K562 (cell line): ENCODE results near the gene LCNL1. TPM values are rescaled to one million over a fixed set of nuclear protein-coding genes. Genes with fewer than 3 reads are reported as not detected.

Source experiments
- ATAC-seq: fragments of 200-7000 bp; cut with Tn5 transposase; 3 replicates; pipeline ENCODE4 v1.9.1; 2020; ENCODE audit warnings: moderate library complexity
- BruUV-seq: library from RNA; stranded (reverse); fragments of 400-500 nt; replicated peaks from 2 replicates; lab custom pipeline; 2021; lab: Mats Ljungman, UMichigan
- CTCF ChIA-PET: fragments of 300-600 bp; formaldehyde crosslinking; extraction: SDS; loops from one replicate; lab custom pipeline; 2021; ENCODE audit warnings: low intra/inter-chr PET ratio; lab: Yijun Ruan, JAX
- POLR2A ChIA-PET: fragments of 300-600, 350-650 bp; sonication (Branson Sonifier 250); formaldehyde crosslinking; extraction: SDS; loops from one replicate; lab custom pipeline; 2021; ENCODE audit warnings: antibody characterized with exemption, inconsistent platforms; lab: Yijun Ruan, JAX
- DNase-seq, 4 experiments: peaks; one replicate each; pipeline versions ENCODE4 v3.0.0 to v3.0.0-alpha.2; 2011 to 2018; ENCODE audit warnings: low spot score in 3 of 4, mixed read lengths in 3 of 4; ENCODE audit errors: extremely low read depth in 1 of 4
- FAIRE-seq: peaks from 2 replicates; lab custom pipeline; 2011; peaks lifted over from hg19 to GRCh38; lab: Jason Lieb, UNC
- H2AFZ ChIP-seq: 2 replicates; pipeline ENCODE4 v1.6.0; 2011; ENCODE audit warnings: low read depth, low read length, control low read depth, inconsistent platforms
- H3K27ac ChIP-seq: fragments of 200-600 bp; 3 replicates; pipeline ENCODE4 v1.8.0; 2011; ENCODE audit warnings: low read depth, mild to moderate bottlenecking, control low read depth, inconsistent platforms, low read length, moderate library complexity, mixed read lengths; ENCODE audit errors: extremely low read depth
- H3K27me3 ChIP-seq, 2 experiments: fragments of 300-600 bp in 1 of 2; 2 replicates in 1 of 2; 3 replicates in 1 of 2; pipeline versions ENCODE4 v1.6.0 to v1.8.0; 2011; ENCODE audit warnings: inconsistent platforms in 2 of 2, low read length in 2 of 2, mild to moderate bottlenecking in 1 of 2, mixed read lengths in 1 of 2, moderate library complexity in 1 of 2; ENCODE audit not compliant: control insufficient read depth in 2 of 2, insufficient read depth in 2 of 2
- H3K36me3 ChIP-seq: fragments of 300-600 bp; 3 replicates; pipeline ENCODE4 v1.8.0; 2011; ENCODE audit warnings: mild to moderate bottlenecking, low read length, inconsistent platforms; ENCODE audit not compliant: control insufficient read depth, insufficient read depth
- H3K4me1 ChIP-seq, 2 experiments: fragments of 200-600 bp in 1 of 2; replicated peaks in 1 of 2; 2 replicates in 1 of 2; 3 replicates in 1 of 2; pipeline versions ENCODE4 v1.5.1 to v1.8.0; 2011; ENCODE audit warnings: inconsistent platforms in 2 of 2, low read length in 2 of 2, mild to moderate bottlenecking in 1 of 2, mixed read lengths in 1 of 2, moderate library complexity in 1 of 2; ENCODE audit not compliant: control insufficient read depth in 2 of 2, insufficient read depth in 2 of 2
- H3K4me2 ChIP-seq: 2 replicates; pipeline ENCODE4 v1.6.1; 2011; ENCODE audit warnings: low read length, control low read depth, inconsistent platforms, mixed read lengths; ENCODE audit not compliant: insufficient read depth
- H3K4me3 ChIP-seq: fragments of 200-600 bp; sonication (generic), shearing (Covaris generic); 2 replicates; pipeline ENCODE4 v1.5.1; 2016; ENCODE audit warnings: control low read depth, inconsistent platforms
- H3K79me2 ChIP-seq: fragments of 200-600 bp; 3 replicates; pipeline ENCODE4 v1.8.0; 2011; ENCODE audit warnings: low read length, inconsistent platforms; ENCODE audit not compliant: control insufficient read depth, insufficient read depth
- H3K9ac ChIP-seq, 2 experiments: 2 replicates each; pipeline versions ENCODE4 v1.6.0 to v1.6.1; 2011; ENCODE audit warnings: low read depth in 2 of 2, low read length in 2 of 2, control low read depth in 1 of 2, inconsistent platforms in 1 of 2, mild to moderate bottlenecking in 1 of 2, mixed read lengths in 1 of 2; ENCODE audit not compliant: insufficient read depth in 1 of 2
- H3K9me1 ChIP-seq: one replicate; pipeline ENCODE4 v1.6.0; 2011; ENCODE audit warnings: inconsistent platforms, mild to moderate bottlenecking, low read length, moderate library complexity; ENCODE audit not compliant: control insufficient read depth, insufficient read depth
- H3K9me3 ChIP-seq: replicated peaks from 2 replicates; pipeline ENCODE4 v1.5.1; 2011; ENCODE audit warnings: low read depth, low read length, inconsistent platforms; ENCODE audit not compliant: control insufficient read depth, insufficient read depth
- H4K20me1 ChIP-seq: replicated peaks from 2 replicates; pipeline ENCODE4 v1.6.1; 2011; ENCODE audit warnings: low read length, inconsistent platforms, mixed read lengths; ENCODE audit not compliant: control insufficient read depth, insufficient read depth
- BMI1 ChIP-seq: fragments of 150-350 bp; IDR thresholded peaks from 2 replicates; pipeline ENCODE4 v1.6.1; 2014; ENCODE audit warnings: low read length
- HCFC1 ChIP-seq: IDR thresholded peaks from 2 replicates; pipeline ENCODE4 v1.6.1; 2012; ENCODE audit warnings: low read depth, low read length, improper control_type of control experiment
- PHTF2 ChIP-seq: fragments of 250-450 bp; sonication (Bioruptor Pico); IDR thresholded peaks from 2 replicates; pipeline ENCODE4 v1.5.0; 2021; ENCODE audit warnings: mild to moderate bottlenecking
- STAG1 ChIP-seq: sonication (generic); formaldehyde crosslinking; IDR thresholded peaks from 2 replicates; pipeline ENCODE4 v1.5.0; 2020; ENCODE audit warnings: missing genetic modification reagents, borderline replicate concordance
- U2AF1 ChIP-seq: fragments of 200-400 bp; formaldehyde crosslinking; optimal IDR thresholded peaks from 2 replicates; pipeline ENCODE3; 2017; ENCODE audit warnings: mild to moderate bottlenecking, low read depth, low read length, moderate library complexity
- ZBTB7A ChIP-seq: IDR thresholded peaks from 2 replicates; pipeline ENCODE4 v1.6.1; 2011; ENCODE audit warnings: low read depth, mild to moderate bottlenecking, low read length, moderate library complexity, borderline replicate concordance; ENCODE audit not compliant: control insufficient read depth
- ZNF184 ChIP-seq: sonication (generic); formaldehyde crosslinking; IDR thresholded peaks from 2 replicates; pipeline ENCODE4 v1.5.0; 2020; ENCODE audit warnings: missing genetic modification reagents
- ZNF507 ChIP-seq: conservative IDR thresholded peaks from 2 replicates; pipeline ENCODE4 v1.6.1; 2017; ENCODE audit warnings: missing genetic modification characterization, missing compliant biosample characterization
- ZNF75A ChIP-seq: fragments of 450-650 bp; formaldehyde crosslinking; IDR thresholded peaks from 2 replicates; pipeline ENCODE4 v1.4.0; 2020; ENCODE audit warnings: mild to moderate bottlenecking
- WGBS: fragments of 100-300 bp; shearing (Covaris generic); methylation state at CpG from one replicate; pipeline ENCODE4 v1.1.6; 2016; ENCODE audit warnings: low coverage, mixed read lengths; ENCODE audit not compliant: insufficient coverage; ENCODE audit errors: missing lambda C conversion rate; 5-methylcytosine and 5-hydroxymethylcytosine counted together
- in situ Hi-C: fragments of 300-500 bp; cut with MboI; formaldehyde crosslinking; loops from 4 replicates; pipeline ENCODE4 v1.15.0; 2018; ENCODE audit warnings: inconsistent platforms, mixed read lengths
- intact Hi-C: fragments of 100-400 bp; cut with micrococcal nuclease; formaldehyde crosslinking; loops from 2 replicates; pipeline ENCODE4 v1.14.2; 2022
- polyA plus RNA-seq, 8 experiments: library from polyadenylated mRNA; depleted of rRNA in 4 of 8; stranded (reverse) in 5 of 8; unstranded in 3 of 8; fragments of >200 nt; fragmentation: Nextera tagmentation in 2 of 8; fragmentation: Illumina TruSeq in 1 of 8; extraction: Ambion mirVana in 2 of 8; extraction: Trizol in 1 of 8; gene quantifications; 2 replicates each; pipeline versions ENCODE4 v1.2.1 to v1.2.3, GENCODE V29; 2011 to 2014; ENCODE audit warnings: inconsistent platforms in 1 of 8, missing spikeins in 1 of 8
- total RNA-seq, 7 experiments: library from RNA; depleted of rRNA in 6 of 7; stranded (reverse); fragments of >200 nt in 6 of 7; fragmentation: Illumina TruSeq in 2 of 7; extraction: Trizol in 2 of 7; gene quantifications; 2 replicates each; pipeline versions ENCODE4 v1.2.1 to v1.2.3, GENCODE V29; 2011 to 2021; ENCODE audit warnings: low replicate concordance in 1 of 7
- TF ChIP-seq, protein P1 (sequence below): IDR thresholded peaks from 2 replicates; pipeline ENCODE4 v1.6.1; 2011; ENCODE audit not compliant: insufficient read length; ENCODE audit errors: extremely low read depth
- TF ChIP-seq, protein P2 (sequence below): fragments of 250-450 bp; sonication (Bioruptor Pico); IDR thresholded peaks from 2 replicates; pipeline ENCODE4 v1.5.0; 2022; ENCODE audit warnings: mild to moderate bottlenecking
- TF ChIP-seq, protein P3 (sequence below): fragments of 450-650 bp; formaldehyde crosslinking; IDR thresholded peaks from 2 replicates; pipeline ENCODE4 v1.4.0; 2020; ENCODE audit warnings: mild to moderate bottlenecking, moderate library complexity

LCNL1 gene
- total and polyA plus RNA-seq, 9 of the 15 experiments (the other 6 are each of a cell fraction or from before 2014, with no cell fraction given): 0.04 to 0.16 (median 0.04) TPM; not detected in 4

DNA sequence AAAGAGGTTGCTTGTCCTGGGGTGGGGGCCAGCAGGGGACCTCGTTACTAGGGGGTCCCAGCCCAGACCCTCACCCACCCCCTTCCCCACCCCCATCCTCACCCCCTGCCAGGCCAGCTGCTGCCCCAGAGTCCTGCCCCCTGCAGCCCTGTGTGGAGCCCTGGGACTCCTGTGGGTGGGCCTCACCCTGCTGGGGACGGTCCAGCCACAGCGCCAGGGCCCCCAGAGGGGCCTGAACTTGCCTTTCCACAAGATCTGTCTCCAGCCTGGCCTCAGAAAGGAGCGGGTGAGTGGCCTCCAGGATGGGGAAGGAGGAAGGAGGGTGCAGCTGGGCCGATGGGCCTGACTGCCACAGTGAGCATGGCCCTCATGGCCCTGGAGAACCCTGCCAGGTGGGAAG lies 13.0 kb upstream of the LCNL1 start:
- no peak overlapping the region for H3K4me3 ChIP-seq
- no peaks in the 10 kb centered on the region for H3K9me3 ChIP-seq
- ChIA-PET POLR2A (interaction anchor here (0.7 to 0.9 kb wide), 2 partner anchors 9 to 646 kb away, joined by 3 to 4 read pairs; no protein-coding TSS in a partner anchor), CTCF (no interaction called here)
- H2AFZ ChIP-seq: no peak overlapping the region
- no TSS peak for BruUV-seq
- H3K4me2 ChIP-seq: no peak overlapping the region
- intact Hi-C loops (no loop called here), in situ Hi-C loops (no loop called here)
- H3K27me3 ChIP-seq: no peaks in the 10 kb centered on the region
- H3K79me2 ChIP-seq: no peaks in the 10 kb centered on the region
- no peak for FAIRE-seq
- no peak overlapping the region for H3K27ac ChIP-seq
- no peaks in the 10 kb centered on the region for H3K36me3 ChIP-seq
- no peak for TF ChIP-seq BMI1
- TF ChIP-seq ZBTB7A: peak; percentile 19; the same call in 1 of the 2 replicates
- no CpG with 5 or more reads among the region's 5 CpGs for WGBS
- H3K9ac ChIP-seq: peak overlapping the region in 1 of 2 experiments; percentile 35; a peak in 1 of 4 replicates
- no peaks in the 10 kb centered on the region for H4K20me1 ChIP-seq
- H3K4me1 ChIP-seq: peaks cover 10 to 76% of the 10 kb centered on the region in 2 experiments; a peak in 4 of 5 replicates
- no peak for ATAC-seq
- DNase-seq: no peak
- no peaks in the 10 kb centered on the region for H3K9me1 ChIP-seq

GRCh38 chr9:136970361-136970760 lies 12.4 kb upstream of the LCNL1 start:
- no peak for ATAC-seq
- Histone ChIP-seq H3K36me3 (no peaks in the 10 kb centered on the region), H3K4me2 (no peak overlapping the region), H3K4me3 (no peak overlapping the region), H3K9me1 (no peaks in the 10 kb centered on the region), H3K27me3 (no peaks in the 10 kb centered on the region), H3K4me1 (peaks cover 8 to 76% of the 10 kb centered on the region in 2 experiments; a peak in 4 of 5 replicates), H3K9ac (peak overlapping the region in 1 of 2 experiments; percentile 35; a peak in 1 of 4 replicates), H2AFZ (no peak overlapping the region), H3K9me3 (no peaks in the 10 kb centered on the region), H4K20me1 (no peaks in the 10 kb centered on the region), H3K79me2 (no peaks in the 10 kb centered on the region), H3K27ac (no peak overlapping the region)
- in situ Hi-C loops (no loop called here), intact Hi-C loops (no loop called here)
- WGBS: 64% methylated on average over 11 of the region's 11 CpGs
- DNase-seq: no peak
- no peak for FAIRE-seq
- BruUV-seq: no TSS peak
- ChIA-PET POLR2A (interaction anchor here (0.7 to 0.9 kb wide), 2 partner anchors 10 to 646 kb away, joined by 3 to 4 read pairs; no protein-coding TSS in a partner anchor), CTCF (no interaction called here)
- TF ChIP-seq PHTF2 (CRISPR knock-in tag) (no peak), ZNF75A (CRISPR knock-in tag) (no peak), U2AF1 (no peak), ZNF184 (CRISPR knock-in tag) (no peak), STAG1 (CRISPR knock-in tag) (no peak), ZNF507 (no peak), HCFC1 (no peak)
- TF ChIP-seq, protein P1, sequence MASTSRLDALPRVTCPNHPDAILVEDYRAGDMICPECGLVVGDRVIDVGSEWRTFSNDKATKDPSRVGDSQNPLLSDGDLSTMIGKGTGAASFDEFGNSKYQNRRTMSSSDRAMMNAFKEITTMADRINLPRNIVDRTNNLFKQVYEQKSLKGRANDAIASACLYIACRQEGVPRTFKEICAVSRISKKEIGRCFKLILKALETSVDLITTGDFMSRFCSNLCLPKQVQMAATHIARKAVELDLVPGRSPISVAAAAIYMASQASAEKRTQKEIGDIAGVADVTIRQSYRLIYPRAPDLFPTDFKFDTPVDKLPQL: no peak
- TF ChIP-seq, protein P2, sequence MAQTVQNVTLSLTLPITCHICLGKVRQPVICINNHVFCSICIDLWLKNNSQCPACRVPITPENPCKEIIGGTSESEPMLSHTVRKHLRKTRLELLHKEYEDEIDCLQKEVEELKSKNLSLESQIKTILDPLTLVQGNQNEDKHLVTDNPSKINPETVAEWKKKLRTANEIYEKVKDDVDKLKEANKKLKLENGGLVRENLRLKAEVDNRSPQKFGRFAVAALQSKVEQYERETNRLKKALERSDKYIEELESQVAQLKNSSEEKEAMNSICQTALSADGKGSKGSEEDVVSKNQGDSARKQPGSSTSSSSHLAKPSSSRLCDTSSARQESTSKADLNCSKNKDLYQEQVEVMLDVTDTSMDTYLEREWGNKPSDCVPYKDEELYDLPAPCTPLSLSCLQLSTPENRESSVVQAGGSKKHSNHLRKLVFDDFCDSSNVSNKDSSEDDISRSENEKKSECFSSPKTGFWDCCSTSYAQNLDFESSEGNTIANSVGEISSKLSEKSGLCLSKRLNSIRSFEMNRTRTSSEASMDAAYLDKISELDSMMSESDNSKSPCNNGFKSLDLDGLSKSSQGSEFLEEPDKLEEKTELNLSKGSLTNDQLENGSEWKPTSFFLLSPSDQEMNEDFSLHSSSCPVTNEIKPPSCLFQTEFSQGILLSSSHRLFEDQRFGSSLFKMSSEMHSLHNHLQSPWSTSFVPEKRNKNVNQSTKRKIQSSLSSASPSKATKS (CRISPR knock-in tag): no peak
- TF ChIP-seq, protein P3, sequence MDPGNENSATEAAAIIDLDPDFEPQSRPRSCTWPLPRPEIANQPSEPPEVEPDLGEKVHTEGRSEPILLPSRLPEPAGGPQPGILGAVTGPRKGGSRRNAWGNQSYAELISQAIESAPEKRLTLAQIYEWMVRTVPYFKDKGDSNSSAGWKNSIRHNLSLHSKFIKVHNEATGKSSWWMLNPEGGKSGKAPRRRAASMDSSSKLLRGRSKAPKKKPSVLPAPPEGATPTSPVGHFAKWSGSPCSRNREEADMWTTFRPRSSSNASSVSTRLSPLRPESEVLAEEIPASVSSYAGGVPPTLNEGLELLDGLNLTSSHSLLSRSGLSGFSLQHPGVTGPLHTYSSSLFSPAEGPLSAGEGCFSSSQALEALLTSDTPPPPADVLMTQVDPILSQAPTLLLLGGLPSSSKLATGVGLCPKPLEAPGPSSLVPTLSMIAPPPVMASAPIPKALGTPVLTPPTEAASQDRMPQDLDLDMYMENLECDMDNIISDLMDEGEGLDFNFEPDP (CRISPR knock-in tag): no peak
